K562 (cell line): ENCODE measurements around the gene PGBD1. TPM values are rescaled to one million over a fixed set of nuclear protein-coding genes. Genes with fewer than 3 reads are reported as not detected.

Experiments used
- ASH1L ChIP-seq: fragments of 450-650 bp; IDR thresholded peaks from 2 replicates; pipeline ENCODE4 v1.6.1; 2018; ENCODE audit warnings: borderline replicate concordance, mild to moderate bottlenecking, low read depth; ENCODE audit not compliant: partially characterized antibody
- BMI1 ChIP-seq: fragments of 150-350 bp; IDR thresholded peaks from 2 replicates; pipeline ENCODE4 v1.6.1; 2014; ENCODE audit warnings: low read length
- CAMTA2 ChIP-seq: fragments of 250-450 bp; sonication (Bioruptor Pico); conservative IDR thresholded peaks from 2 replicates; pipeline ENCODE4 v1.5.1; 2022
- E2F8 ChIP-seq: fragments of 450-650 bp; IDR thresholded peaks from 2 replicates; pipeline ENCODE4 v1.7.1; 2018; ENCODE audit warnings: mild to moderate bottlenecking, low read depth; ENCODE audit not compliant: partially characterized antibody
- FOXK2 ChIP-seq, 2 experiments: fragments of 450-650 bp; IDR thresholded peaks in 1 of 2; conservative IDR thresholded peaks in 1 of 2; 2 replicates each; pipeline ENCODE4 v1.6.1; 2016; ENCODE audit warnings: low read depth in 2 of 2, mild to moderate bottlenecking in 1 of 2
- HDGF ChIP-seq: fragments of 450-650 bp; IDR thresholded peaks from 2 replicates; pipeline ENCODE4 v1.6.1; 2016
- HMG20A ChIP-seq: fragments of 450-650 bp; formaldehyde crosslinking; conservative IDR thresholded peaks from 2 replicates; pipeline ENCODE4 v1.4.0; 2020; ENCODE audit warnings: mild to moderate bottlenecking, mixed read lengths
- HNRNPH1 ChIP-seq: fragments of 200-400 bp; formaldehyde crosslinking; optimal IDR thresholded peaks from 2 replicates; pipeline ENCODE3; 2017; ENCODE audit warnings: low read depth, mild to moderate bottlenecking, low read length, moderate library complexity
- KAT2B ChIP-seq: IDR thresholded peaks from one replicate; pipeline ENCODE4 v1.6.1; 2012; ENCODE audit warnings: low read depth, mild to moderate bottlenecking, control low read depth, inconsistent platforms, low read length, moderate library complexity
- NCOA6 ChIP-seq: fragments of 450-650 bp; IDR thresholded peaks from 2 replicates; pipeline ENCODE4 v1.6.1; 2017; ENCODE audit warnings: mild to moderate bottlenecking
- NR2C2 ChIP-seq, 2 experiments: fragments of 200-800 bp in 1 of 2; sonication (Bioruptor generic) in 1 of 2; sonication (generic) in 1 of 2; formaldehyde crosslinking in 1 of 2; IDR thresholded peaks; 2 replicates each; pipeline versions ENCODE4 v1.6.1 to v1.8.0; 2016 to 2022; ENCODE audit warnings: mild to moderate bottlenecking in 1 of 2, missing compliant biosample characterization in 1 of 2, missing genetic modification characterization in 1 of 2, missing genetic modification reagents in 1 of 2
- PHF8 ChIP-seq: fragments of 200-600 bp; sonication (generic); IDR thresholded peaks from 2 replicates; pipeline ENCODE4 v1.6.1; 2012; ENCODE audit warnings: mixed run types, mild to moderate bottlenecking, inconsistent platforms, low read length, moderate library complexity, borderline replicate concordance
- RB1 ChIP-seq: fragments of 450-650 bp; IDR thresholded peaks from 2 replicates; pipeline ENCODE4 v1.6.1; 2017; ENCODE audit warnings: low read depth, mild to moderate bottlenecking
- SP1 ChIP-seq: sonication (generic); formaldehyde crosslinking; IDR thresholded peaks from 2 replicates; pipeline ENCODE4 v1.8.1; 2022; ENCODE audit warnings: mild to moderate bottlenecking, missing genetic modification reagents
- TBP ChIP-seq: optimal IDR thresholded peaks from 2 replicates; pipeline ENCODE3; 2011; ENCODE audit warnings: low read depth, low read length, improper control_type of control experiment
- WHSC1 ChIP-seq: IDR thresholded peaks from one replicate; pipeline ENCODE4 v1.6.1; 2012; ENCODE audit warnings: low read length, control low read depth, inconsistent platforms
- ZBTB11 ChIP-seq, 3 experiments: fragments of 200-800 bp in 1 of 3; fragments of 250-450 bp in 1 of 3; fragments of 450-650 bp in 1 of 3; sonication (Bioruptor Pico) in 1 of 3; sonication (Bioruptor generic) in 1 of 3; formaldehyde crosslinking in 1 of 3; IDR thresholded peaks; 2 replicates each; pipeline versions ENCODE4 v1.6.1 to v1.8.0; 2016 to 2022; ENCODE audit warnings: mild to moderate bottlenecking in 2 of 3, missing genetic modification characterization in 2 of 3, missing compliant biosample characterization in 1 of 3, moderate library complexity in 1 of 3
- ZNF212 ChIP-seq: fragments of 450-650 bp; formaldehyde crosslinking; IDR thresholded peaks from 2 replicates; pipeline ENCODE4 v1.4.0; 2020; ENCODE audit warnings: mild to moderate bottlenecking
- ZNF239 ChIP-seq: fragments of 250-450 bp; sonication (Bioruptor Pico); IDR thresholded peaks from 2 replicates; pipeline ENCODE4 v1.4.0; 2020; ENCODE audit warnings: mild to moderate bottlenecking
- polyA plus RNA-seq, 8 experiments: library from polyadenylated mRNA; depleted of rRNA in 4 of 8; stranded (reverse) in 5 of 8; unstranded in 3 of 8; fragments of >200 nt; fragmentation: Nextera tagmentation in 2 of 8; fragmentation: Illumina TruSeq in 1 of 8; extraction: Ambion mirVana in 2 of 8; extraction: Trizol in 1 of 8; gene quantifications; 2 replicates each; pipeline versions ENCODE4 v1.2.1 to v1.2.3, GENCODE V29; 2011 to 2014; ENCODE audit warnings: inconsistent platforms in 1 of 8, missing spikeins in 1 of 8
- total RNA-seq, 7 experiments: library from RNA; depleted of rRNA in 6 of 7; stranded (reverse); fragments of >200 nt in 6 of 7; fragmentation: Illumina TruSeq in 2 of 7; extraction: Trizol in 2 of 7; gene quantifications; 2 replicates each; pipeline versions ENCODE4 v1.2.1 to v1.2.3, GENCODE V29; 2011 to 2021; ENCODE audit warnings: low replicate concordance in 1 of 7
- TF ChIP-seq, protein P1 (sequence below): sonication (generic); formaldehyde crosslinking; IDR thresholded peaks from 2 replicates; pipeline ENCODE4 v1.8.1; 2023; ENCODE audit warnings: mild to moderate bottlenecking, missing genetic modification reagents

Gene PGBD1
- total and polyA plus RNA-seq, 9 of the 15 experiments (the other 6 are each of a cell fraction or from before 2014, with no cell fraction given): 3.3 to 9.0 (median 7.3) TPM

- TF ChIP-seq ZBTB11 (CRISPR knock-in tag; IDR thresholded peaks at IDR 0.05): peak in 2 of 3 experiments; percentile 37 to 69; a peak in 2 of 6 replicates
- no peak for TF ChIP-seq KAT2B
- peak; percentile 80 for TF ChIP-seq TBP
- TF ChIP-seq RB1: peak; percentile 86
- no peak for TF ChIP-seq HMG20A (CRISPR knock-in tag)
- no peak for TF ChIP-seq ZNF212 (CRISPR knock-in tag)
- TF ChIP-seq WHSC1: no peak
- TF ChIP-seq HDGF: peak; percentile 81
- peak; percentile 85 for TF ChIP-seq SP1
- TF ChIP-seq, protein P1, sequence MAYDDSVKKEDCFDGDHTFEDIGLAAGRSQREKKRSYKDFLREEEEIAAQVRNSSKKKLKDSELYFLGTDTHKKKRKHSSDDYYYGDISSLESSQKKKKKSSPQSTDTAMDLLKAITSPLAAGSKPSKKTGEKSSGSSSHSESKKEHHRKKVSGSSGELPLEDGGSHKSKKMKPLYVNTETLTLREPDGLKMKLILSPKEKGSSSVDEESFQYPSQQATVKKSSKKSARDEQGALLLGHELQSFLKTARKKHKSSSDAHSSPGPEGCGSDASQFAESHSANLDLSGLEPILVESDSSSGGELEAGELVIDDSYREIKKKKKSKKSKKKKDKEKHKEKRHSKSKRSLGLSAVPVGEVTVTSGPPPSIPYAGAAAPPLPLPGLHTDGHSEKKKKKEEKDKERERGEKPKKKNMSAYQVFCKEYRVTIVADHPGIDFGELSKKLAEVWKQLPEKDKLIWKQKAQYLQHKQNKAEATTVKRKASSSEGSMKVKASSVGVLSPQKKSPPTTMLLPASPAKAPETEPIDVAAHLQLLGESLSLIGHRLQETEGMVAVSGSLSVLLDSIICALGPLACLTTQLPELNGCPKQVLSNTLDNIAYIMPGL (CRISPR knock-in tag): 0 out of 2 replicates have a peak, but pooled peaks have one; percentile 49
- TF ChIP-seq FOXK2 (conservative IDR thresholded peaks at IDR 0.05 in 1 of 2, IDR thresholded peaks at IDR 0.05 in 1 of 2; ENCODE audit: low read depth in 2 of 2): peak; percentile 43 to 65
- TF ChIP-seq NR2C2 (CRISPR knock-in tag; IDR thresholded peaks at IDR 0.05): peak; percentile 54
- peak; percentile 69 for TF ChIP-seq NR2C2 (tag; IDR thresholded peaks at IDR 0.05)
- TF ChIP-seq PHF8: peak; percentile 100
- TF ChIP-seq HNRNPH1: no peak
- TF ChIP-seq NCOA6: no peak
- no peak for TF ChIP-seq BMI1
- TF ChIP-seq ZNF239 (CRISPR knock-in tag): 0 out of 2 replicates have a peak, but pooled peaks have one; percentile 29
- TF ChIP-seq CAMTA2: no peak
- peak; percentile 1 for TF ChIP-seq E2F8
- peak; percentile 48 for TF ChIP-seq ASH1L
Measured at GRCh38 chr6:28266962-28267694, 14.2 kb upstream of the PGBD1 start, which contains the start of gene ZSCAN26 (continued).
